ENCODE data around the gene TPSAB1.

The TPSAB1 gene

DNA sequence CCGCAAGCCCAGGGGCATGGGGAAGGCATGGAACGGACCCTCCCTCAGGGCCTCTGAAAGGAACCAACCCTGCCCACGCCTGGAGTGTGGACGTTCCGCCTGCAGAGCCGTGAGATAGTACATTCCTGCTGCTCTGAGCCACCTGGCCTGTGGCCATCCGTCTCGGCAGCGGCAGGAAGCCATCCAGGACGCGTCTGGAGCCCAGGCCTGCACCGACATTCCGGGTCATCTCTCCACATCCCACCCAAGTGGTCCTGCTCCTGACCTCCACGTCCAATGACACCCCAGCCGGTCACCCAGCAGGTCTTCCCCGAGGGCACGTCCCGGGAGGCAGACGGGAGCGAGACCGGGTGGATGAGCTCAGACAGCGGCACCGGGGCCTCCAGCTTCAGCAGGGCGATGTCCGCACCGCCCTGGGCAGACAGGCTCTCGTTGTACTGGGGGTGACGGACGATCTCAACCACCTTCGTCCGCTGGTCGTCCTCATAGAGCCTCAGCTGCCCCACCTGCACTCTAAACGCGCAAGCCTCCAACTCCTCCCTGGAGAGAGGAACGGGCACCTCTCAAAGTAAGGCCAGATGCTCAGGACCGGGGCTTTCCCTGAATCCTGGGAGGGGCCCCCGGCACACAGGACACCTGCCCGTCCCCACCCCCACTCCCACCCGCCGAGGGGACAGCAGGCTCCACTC lies 47.6 kb downstream of the TPSAB1 start:
- Histone ChIP-seq H3K4me3 (ENCODE audit: insufficient read depth in 1 of 2, low read depth in 1 of 2, low read length in 2 of 2) (no peak overlapping the region), H3K36me3 (ENCODE audit: control insufficient read depth in 1 of 2, insufficient read depth in 2 of 2, low read depth in 1 of 2, low read length in 2 of 2) (no peaks in the 10 kb centered on the region), H4K91ac (ENCODE audit: low read length) (no peak overlapping the region), H3K4me2 (ENCODE audit: low read length, poor library complexity, severe bottlenecking) (no peak overlapping the region), H2AFZ (ENCODE audit: low read depth, low read length) (no peak overlapping the region), H3K4ac (ENCODE audit: low read depth in 1 of 2, low read length in 2 of 2) (no peak overlapping the region), H3K9me3 (ENCODE audit: control insufficient read depth, low read length) (no peaks in the 10 kb centered on the region), H3K18ac (ENCODE audit: low read depth in 1 of 2, low read length in 2 of 2) (no peak overlapping the region), H2BK15ac (ENCODE audit: low read depth, poor library complexity, severe bottlenecking) (no peak overlapping the region), H2BK5ac (ENCODE audit: low read depth, low read length, poor library complexity, severe bottlenecking) (no peak overlapping the region), H2BK120ac (ENCODE audit: low read depth, low read length) (no peak overlapping the region), H4K8ac (ENCODE audit: low read length) (no peak overlapping the region), H3K23ac (ENCODE audit: low read length in 2 of 2) (no peak overlapping the region), H3K4me1 (ENCODE audit: control insufficient read depth, insufficient read depth, low read depth, low read length) (no peaks in the 10 kb centered on the region), H3K27me3 (ENCODE audit: control insufficient read depth in 1 of 2, insufficient read depth in 1 of 2, low read length in 2 of 2) (peaks cover 74 to 88% of the 10 kb centered on the region in 2 experiments), H3K79me1 (replicated peaks; ENCODE audit: low read length, poor library complexity, severe bottlenecking) (no peaks in the 10 kb centered on the region), H2AK5ac (ENCODE audit: low read length, severe bottlenecking) (no peak overlapping the region), H3K14ac (ENCODE audit: low read length in 2 of 2) (no peak overlapping the region), H2BK12ac (ENCODE audit: low read length in 2 of 2) (no peak overlapping the region), H3K27ac (ENCODE audit: low read length, poor library complexity, severe bottlenecking) (no peak overlapping the region), H3K9ac (ENCODE audit: low read length) (no peak overlapping the region)
- 77% methylated on average over 40 of the region's 40 CpGs for WGBS
- no peak for DNase-seq

GRCh38 chr16:1288813-1289476 lies 48.4 kb downstream of the TPSAB1 start:
- Histone ChIP-seq H3K79me1 (replicated peaks; ENCODE audit: low read length, poor library complexity, severe bottlenecking) (no peaks in the 10 kb centered on the region), H3K27me3 (ENCODE audit: control insufficient read depth in 1 of 2, insufficient read depth in 1 of 2, low read length in 2 of 2) (peaks cover 66 to 88% of the 10 kb centered on the region in 2 experiments), H2AFZ (ENCODE audit: low read depth, low read length) (no peak overlapping the region), H3K4me2 (ENCODE audit: low read length, poor library complexity, severe bottlenecking) (no peak overlapping the region), H2BK12ac (ENCODE audit: low read length in 2 of 2) (no peak overlapping the region), H2AK5ac (ENCODE audit: low read length, severe bottlenecking) (no peak overlapping the region), H3K36me3 (ENCODE audit: control insufficient read depth in 1 of 2, insufficient read depth in 2 of 2, low read depth in 1 of 2, low read length in 2 of 2) (no peaks in the 10 kb centered on the region), H3K14ac (ENCODE audit: low read length in 2 of 2) (peak overlapping the region in 1 of 2 experiments; percentile 31), H3K9ac (ENCODE audit: low read length) (no peak overlapping the region), H3K9me3 (ENCODE audit: control insufficient read depth, low read length) (no peaks in the 10 kb centered on the region), H3K4ac (ENCODE audit: low read depth in 1 of 2, low read length in 2 of 2) (no peak overlapping the region), H3K18ac (ENCODE audit: low read depth in 1 of 2, low read length in 2 of 2) (no peak overlapping the region), H4K8ac (ENCODE audit: low read length) (no peak overlapping the region), H3K4me3 (ENCODE audit: insufficient read depth in 1 of 2, low read depth in 1 of 2, low read length in 2 of 2) (no peak overlapping the region), H3K23ac (ENCODE audit: low read length in 2 of 2) (no peak overlapping the region), H3K27ac (ENCODE audit: low read length, poor library complexity, severe bottlenecking) (no peak overlapping the region), H2BK15ac (ENCODE audit: low read depth, poor library complexity, severe bottlenecking) (peak overlapping the region; percentile 40), H4K91ac (ENCODE audit: low read length) (no peak overlapping the region), H2BK5ac (ENCODE audit: low read depth, low read length, poor library complexity, severe bottlenecking) (no peak overlapping the region), H2BK120ac (ENCODE audit: low read depth, low read length) (no peak overlapping the region), H3K4me1 (ENCODE audit: control insufficient read depth, insufficient read depth, low read depth, low read length) (no peaks in the 10 kb centered on the region)
- DNase-seq, result no peak
- WGBS, result 63% methylated on average over 13 of the region's 20 CpGs

- H3K4me1 ChIP-seq (ENCODE audit: control insufficient read depth, insufficient read depth, low read depth, low read length), result no peaks in the 10 kb centered on the region
- H3K9me3 ChIP-seq (ENCODE audit: control insufficient read depth, low read length), result no peaks in the 10 kb centered on the region
- H2BK120ac ChIP-seq (ENCODE audit: low read depth, low read length), result no peak overlapping the region
- H4K91ac ChIP-seq (ENCODE audit: low read length), result no peak overlapping the region
- no peak overlapping the region for H3K4me3 ChIP-seq (ENCODE audit: insufficient read depth in 1 of 2, low read depth in 1 of 2, low read length in 2 of 2)
- no peak overlapping the region for H2BK5ac ChIP-seq (ENCODE audit: low read depth, low read length, poor library complexity, severe bottlenecking)
- no peak overlapping the region for H2AK5ac ChIP-seq (ENCODE audit: low read length, severe bottlenecking)
- H4K8ac ChIP-seq (ENCODE audit: low read length), result no peak overlapping the region
- no peak overlapping the region for H2BK12ac ChIP-seq (ENCODE audit: low read length in 2 of 2)
- no peaks in the 10 kb centered on the region for H3K79me1 ChIP-seq (replicated peaks; ENCODE audit: low read length, poor library complexity, severe bottlenecking)
- H3K36me3 ChIP-seq (ENCODE audit: control insufficient read depth in 1 of 2, insufficient read depth in 2 of 2, low read depth in 1 of 2, low read length in 2 of 2), result no peaks in the 10 kb centered on the region
- H3K18ac ChIP-seq (ENCODE audit: low read depth in 1 of 2, low read length in 2 of 2), result no peak overlapping the region
- no peak overlapping the region for H2BK15ac ChIP-seq (ENCODE audit: low read depth, poor library complexity, severe bottlenecking)
- WGBS, result 16% methylated on average over 16 of the region's 17 CpGs
- no peak overlapping the region for H3K9ac ChIP-seq (ENCODE audit: low read length)
- H3K23ac ChIP-seq (ENCODE audit: low read length in 2 of 2), result no peak overlapping the region
- H3K4ac ChIP-seq (ENCODE audit: low read depth in 1 of 2, low read length in 2 of 2), result no peak overlapping the region
- H3K27ac ChIP-seq (ENCODE audit: low read length, poor library complexity, severe bottlenecking), result no peak overlapping the region
- no peak overlapping the region for H2AFZ ChIP-seq (ENCODE audit: low read depth, low read length)
- H3K27me3 ChIP-seq (ENCODE audit: control insufficient read depth in 1 of 2, insufficient read depth in 1 of 2, low read length in 2 of 2), result peaks cover 61 to 87% of the 10 kb centered on the region in 2 experiments
- DNase-seq, result no peak
- no peak overlapping the region for H3K14ac ChIP-seq (ENCODE audit: low read length in 2 of 2)
- no peak overlapping the region for H3K4me2 ChIP-seq (ENCODE audit: low read length, poor library complexity, severe bottlenecking)
Observed at GRCh38 chr16:1289477-1289866, 49.0 kb downstream of the TPSAB1 start.

DNA sequence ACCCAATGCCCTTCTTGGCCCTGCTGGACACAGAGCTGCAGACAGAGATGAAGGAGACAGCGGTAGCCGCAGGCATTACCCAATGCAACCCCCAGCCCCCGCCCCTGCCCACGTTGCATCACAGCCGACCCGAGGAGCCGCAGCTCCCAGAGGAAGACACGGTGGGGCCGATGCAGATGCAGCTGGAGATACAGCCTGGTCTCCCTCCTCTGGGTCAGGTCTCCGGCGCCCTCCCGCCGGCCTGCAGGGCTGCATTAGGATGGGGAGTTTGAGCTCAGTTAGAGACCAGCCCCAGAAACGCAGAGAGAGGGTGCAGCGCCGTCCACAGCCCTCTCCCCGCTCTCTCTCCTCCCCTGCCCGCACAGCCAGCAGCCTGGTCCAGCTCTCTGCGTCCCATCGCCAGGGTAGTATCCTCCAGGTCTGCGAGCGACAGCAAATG lies 49.6 kb downstream of the TPSAB1 start:
- Histone ChIP-seq H3K27me3 (ENCODE audit: control insufficient read depth in 1 of 2, insufficient read depth in 1 of 2, low read length in 2 of 2) (peaks cover 60 to 86% of the 10 kb centered on the region in 2 experiments), H3K4me1 (ENCODE audit: control insufficient read depth, insufficient read depth, low read depth, low read length) (no peaks in the 10 kb centered on the region), H2AFZ (ENCODE audit: low read depth, low read length) (no peak overlapping the region), H3K79me1 (replicated peaks; ENCODE audit: low read length, poor library complexity, severe bottlenecking) (no peaks in the 10 kb centered on the region), H3K23ac (ENCODE audit: low read length in 2 of 2) (no peak overlapping the region), H2AK5ac (ENCODE audit: low read length, severe bottlenecking) (no peak overlapping the region), H4K8ac (ENCODE audit: low read length) (no peak overlapping the region), H2BK15ac (ENCODE audit: low read depth, poor library complexity, severe bottlenecking) (no peak overlapping the region), H3K4me3 (ENCODE audit: insufficient read depth in 1 of 2, low read depth in 1 of 2, low read length in 2 of 2) (no peak overlapping the region), H2BK12ac (ENCODE audit: low read length in 2 of 2) (no peak overlapping the region), H3K27ac (ENCODE audit: low read length, poor library complexity, severe bottlenecking) (no peak overlapping the region), H3K4ac (ENCODE audit: low read depth in 1 of 2, low read length in 2 of 2) (no peak overlapping the region), H4K91ac (ENCODE audit: low read length) (no peak overlapping the region), H3K4me2 (ENCODE audit: low read length, poor library complexity, severe bottlenecking) (no peak overlapping the region), H2BK120ac (ENCODE audit: low read depth, low read length) (no peak overlapping the region), H3K14ac (ENCODE audit: low read length in 2 of 2) (no peak overlapping the region), H3K36me3 (ENCODE audit: control insufficient read depth in 1 of 2, insufficient read depth in 2 of 2, low read depth in 1 of 2, low read length in 2 of 2) (no peaks in the 10 kb centered on the region), H3K9me3 (ENCODE audit: control insufficient read depth, low read length) (no peaks in the 10 kb centered on the region), H3K18ac (ENCODE audit: low read depth in 1 of 2, low read length in 2 of 2) (no peak overlapping the region), H3K9ac (ENCODE audit: low read length) (no peak overlapping the region), H2BK5ac (ENCODE audit: low read depth, low read length, poor library complexity, severe bottlenecking) (no peak overlapping the region)
- DNase-seq, result peak; percentile 18
- WGBS, result 24% methylated on average over 14 of the region's 22 CpGs

Measured in mesenchymal stem cell (in vitro differentiated cells and primary cell).